ENCODE results near the gene R3HDM2. TPM values are rescaled to one million over a fixed set of nuclear protein-coding genes. Genes with fewer than 3 reads are reported as not detected.

R3HDM2 gene
- total RNA-seq, 1 experiment from 2014 or later, result 45.4 TPM

- Histone ChIP-seq H3K27ac (ENCODE audit: low read depth, low read length) (no peak overlapping the region), H3K4me3 (replicated peaks in 1 of 2; ENCODE audit: low read depth in 1 of 2, low read length in 2 of 2) (no peak overlapping the region), H2AFZ (ENCODE audit: low read depth, low read length, poor library complexity, severe bottlenecking) (no peak overlapping the region), H3K9me2 (ENCODE audit: insufficient read depth) (no peaks in the 10 kb centered on the region), H3K79me2 (ENCODE audit: insufficient read depth, low read length) (no peaks in the 10 kb centered on the region), H3K4me2 (ENCODE audit: low read length) (no peak overlapping the region), H3K36me3 (ENCODE audit: control insufficient read depth in 1 of 2, insufficient read depth in 2 of 2, low read length in 2 of 2) (no peaks in the 10 kb centered on the region), H4K20me1 (ENCODE audit: insufficient read depth) (no peaks in the 10 kb centered on the region), H3K4me1 (ENCODE audit: control insufficient read depth in 1 of 2, insufficient read depth in 2 of 2, low read length in 2 of 2) (peaks cover 29 to 42% of the 10 kb centered on the region in 2 experiments), H3K9me3 (ENCODE audit: control insufficient read depth in 1 of 2, insufficient read depth in 1 of 2, low read depth in 1 of 2, low read length in 2 of 2) (no peaks in the 10 kb centered on the region), H3K27me3 (ENCODE audit: insufficient read depth, low read length) (no peaks in the 10 kb centered on the region), H3K9ac (ENCODE audit: low read length) (no peak overlapping the region)
- BruUV-seq (replicated peaks), result no TSS peak
- RAD21 ChIA-PET (ENCODE audit: low non-redundant PET in 1 of 2, low total read pairs in 2 of 2, uncharacterized antibody in 2 of 2, unreplicated experiment in 2 of 2), result no interaction called here
- intact Hi-C loops (cut with micrococcal nuclease), result no loop called here
- no peak for TF ChIP-seq MAX (IDR thresholded peaks at IDR 0.05)
- TF ChIP-seq EZH2 (IDR thresholded peaks at IDR 0.05), result no peak
- TF ChIP-seq FOSL1 (IDR thresholded peaks at IDR 0.05; ENCODE audit: low read depth), result no peak
- TF ChIP-seq EZH2phosphoT487 (IDR thresholded peaks at IDR 0.05; ENCODE audit: borderline replicate concordance), result no peak
- TF ChIP-seq SRF (IDR thresholded peaks at IDR 0.05; ENCODE audit: low read depth), result no peak
- no peak for TF ChIP-seq SP1 (IDR thresholded peaks at IDR 0.05; ENCODE audit: low read depth)
- TF ChIP-seq REST (IDR thresholded peaks at IDR 0.05; ENCODE audit: low read depth), result no peak
- TF ChIP-seq ZFX (IDR thresholded peaks at IDR 0.05), result no peak
- CTCF ChIA-PET, result interaction anchor here (1.5 to 3.5 kb wide), 7 partner anchors 146 to 240 kb away, joined by 3 to 75 read pairs (median 17); no protein-coding TSS in a partner anchor
- DNase-seq (ENCODE audit: low read depth, low spot score) (no peak), ATAC-seq (no peak)
- POLR2A ChIA-PET, result no interaction called here
Measured at GRCh38 chr12:57454213-57454565, 23.3 kb upstream of the R3HDM2 start.

Data from HCT116 (cell line).